ENCODE data around the gene AGAP2. TPM values are rescaled to one million over a fixed set of nuclear protein-coding genes. Genes with fewer than 3 reads are reported as not detected.

AGAP2 gene
- total RNA-seq, 1 experiment from 2014 or later: 5.3 TPM

- Histone ChIP-seq H2BK15ac (ENCODE audit: low read depth, low read length) (no peak overlapping the region), H3K79me1 (ENCODE audit: insufficient read depth, low read depth, low read length, poor library complexity, severe bottlenecking) (no peaks in the 10 kb centered on the region), H2BK5ac (ENCODE audit: insufficient read length, low read length) (no peak overlapping the region), H4K20me1 (ENCODE audit: control insufficient read depth, insufficient read depth, insufficient read length) (no peaks in the 10 kb centered on the region), H4K8ac (replicated peaks; ENCODE audit: insufficient read length, low read depth, low read length) (no peak overlapping the region), H3K56ac (ENCODE audit: insufficient read length, low read depth, low read length) (no peak overlapping the region), H2AFZ (ENCODE audit: low read length) (no peak overlapping the region), H3T11ph (ENCODE audit: low read length) (no peak overlapping the region), H2BK20ac (ENCODE audit: low read depth, low read length, poor library complexity, severe bottlenecking) (no peak overlapping the region), H2BK12ac (ENCODE audit: insufficient read length, low read depth, low read length) (no peak overlapping the region), H4K5ac (ENCODE audit: insufficient read length, low read depth, low read length) (no peak overlapping the region), H3K9me3 (ENCODE audit: control insufficient read depth, low read depth, low read length) (no peaks in the 10 kb centered on the region), H4K91ac (ENCODE audit: insufficient read length, low read depth, low read length) (no peak overlapping the region), H3K27ac (ENCODE audit: insufficient read length, low read depth, low read length) (no peak overlapping the region), H3K79me2 (ENCODE audit: insufficient read depth, low read length) (no peaks in the 10 kb centered on the region), H3K23ac (ENCODE audit: insufficient read length, low read depth, low read length) (no peak overlapping the region), H2BK120ac (ENCODE audit: low read depth, low read length, poor library complexity, severe bottlenecking) (no peak overlapping the region), H3K4me2 (ENCODE audit: insufficient read depth, insufficient read length, low read length) (no peak overlapping the region), H3K9ac (ENCODE audit: extremely low read depth, insufficient read length, low read length) (no peak overlapping the region), H3K23me2 (ENCODE audit: insufficient read length, low read depth, low read length, poor library complexity, severe bottlenecking) (peaks cover 4% of the 10 kb centered on the region), H3K4me1 (ENCODE audit: insufficient read depth, low read length) (no peaks in the 10 kb centered on the region), H3K14ac (ENCODE audit: insufficient read depth, low read length) (no peak overlapping the region), H3K27me3 (ENCODE audit: insufficient read depth, low read length) (no peaks in the 10 kb centered on the region), H3K4ac (ENCODE audit: low read depth, low read length) (no peak overlapping the region), H3K18ac (ENCODE audit: insufficient read length, low read depth, low read length) (no peak overlapping the region), H2AK5ac (ENCODE audit: insufficient read length, low read length) (no peak overlapping the region)
- no peak for DNase-seq
- no peak for TF ChIP-seq CTCF (conservative IDR thresholded peaks at IDR 0.05)
- no CpG with 5 or more reads among the region's 11 CpGs for WGBS (ENCODE audit: extremely low coverage, insufficient read length, low lambda C conversion rate)
- H3K9me3 Mint-ChIP-seq: peaks cover 0 to 4% of the 10 kb centered on the region in 2 experiments; a peak in 2 of 5 replicates
- peaks cover 2 to 20% (median 16%) of the 10 kb centered on the region in 3 experiments; a peak in 6 of 7 replicates for H3K36me3 Mint-ChIP-seq (ENCODE audit: insufficient read depth in 1 of 3, low read depth in 3 of 3)
- H3K27ac Mint-ChIP-seq: no peak overlapping the region
- no peaks in the 10 kb centered on the region for H3K4me1 Mint-ChIP-seq
- H3K4me3 Mint-ChIP-seq: no peak overlapping the region
- H3K27me3 Mint-ChIP-seq (ENCODE audit: low read depth): peaks cover 3% of the 10 kb centered on the region
Observed at GRCh38 chr12:57695770-57696432, 42.6 kb downstream of the AGAP2 start.

Measured in H9 (cell line).